ENCODE measurements around the gene TIFAB.
A peak's percentile ranks its signal among the peaks of the same experiment; 100 is the strongest.

Gene TIFAB

DNA sequence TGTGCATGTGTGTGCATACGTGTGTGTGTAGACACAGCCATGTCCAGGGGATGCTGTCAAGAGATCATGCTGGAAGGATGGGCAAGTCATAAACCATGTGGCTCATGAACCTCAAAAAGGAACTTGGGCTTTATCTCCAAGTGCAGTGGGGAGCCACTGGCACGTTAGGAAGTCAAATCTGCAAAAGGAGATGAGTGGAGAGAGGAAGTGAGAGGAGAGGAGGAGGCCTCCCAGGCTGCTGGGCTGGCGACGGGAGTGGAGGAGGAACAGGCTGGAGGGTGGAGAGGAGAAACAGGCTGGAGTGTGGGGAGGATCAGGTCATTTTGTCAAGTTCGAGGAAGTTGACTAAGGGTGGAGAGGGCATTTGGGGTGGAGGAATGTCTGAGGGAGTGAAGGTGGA is 29.2 kb upstream of the TIFAB start:
- DNase-seq: peak; percentile 40

- no peak for DNase-seq
These were observed 28.4 kb upstream of the TIFAB start for GRCh38 chr5:135480511-135480910.

DNA sequence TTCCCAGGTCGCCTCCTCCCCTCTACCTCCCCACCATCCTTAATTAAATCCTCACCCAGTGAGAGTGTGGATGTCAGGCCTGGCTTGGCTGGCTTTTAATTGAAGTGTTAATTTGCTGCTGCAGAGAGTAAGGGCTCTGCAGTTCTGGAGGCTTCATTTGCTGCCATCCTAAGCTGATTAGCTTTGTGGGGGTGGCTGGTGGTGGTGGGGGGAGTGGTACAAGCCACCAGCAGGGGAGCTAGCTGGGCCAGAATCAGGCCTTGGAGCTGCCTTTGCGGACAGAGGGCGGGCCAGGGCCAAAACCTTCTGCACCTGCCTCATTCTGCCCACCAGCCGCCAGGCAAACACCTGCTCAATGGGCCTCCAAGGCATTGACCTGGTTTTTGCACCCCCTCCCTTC is 26.8 kb upstream of the TIFAB start:
- DNase-seq: no peak

DNA sequence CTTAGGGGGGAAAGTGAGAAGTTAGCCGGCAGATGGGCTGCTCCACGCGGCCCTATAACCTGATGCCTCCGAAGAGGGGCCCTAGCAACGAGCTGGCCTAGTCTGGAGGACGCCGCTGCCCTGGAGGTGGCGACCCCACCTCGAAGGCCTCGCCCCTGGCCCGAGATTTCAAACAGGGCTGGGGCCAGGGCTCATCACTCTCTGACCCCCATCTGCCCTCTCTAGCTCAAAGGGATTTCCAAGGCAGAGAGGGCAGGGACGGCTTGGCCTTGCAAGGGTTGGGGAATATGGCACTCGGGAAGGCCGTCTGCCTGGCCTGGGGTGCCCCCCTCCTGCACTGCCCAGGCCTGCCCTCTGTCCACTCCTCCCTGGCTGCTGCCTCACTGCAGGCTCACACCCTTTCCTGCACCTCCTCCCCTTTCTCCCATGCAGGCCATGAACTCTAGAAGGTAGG is 25.5 kb upstream of the TIFAB start:
- DNase-seq: no peak

DNA sequence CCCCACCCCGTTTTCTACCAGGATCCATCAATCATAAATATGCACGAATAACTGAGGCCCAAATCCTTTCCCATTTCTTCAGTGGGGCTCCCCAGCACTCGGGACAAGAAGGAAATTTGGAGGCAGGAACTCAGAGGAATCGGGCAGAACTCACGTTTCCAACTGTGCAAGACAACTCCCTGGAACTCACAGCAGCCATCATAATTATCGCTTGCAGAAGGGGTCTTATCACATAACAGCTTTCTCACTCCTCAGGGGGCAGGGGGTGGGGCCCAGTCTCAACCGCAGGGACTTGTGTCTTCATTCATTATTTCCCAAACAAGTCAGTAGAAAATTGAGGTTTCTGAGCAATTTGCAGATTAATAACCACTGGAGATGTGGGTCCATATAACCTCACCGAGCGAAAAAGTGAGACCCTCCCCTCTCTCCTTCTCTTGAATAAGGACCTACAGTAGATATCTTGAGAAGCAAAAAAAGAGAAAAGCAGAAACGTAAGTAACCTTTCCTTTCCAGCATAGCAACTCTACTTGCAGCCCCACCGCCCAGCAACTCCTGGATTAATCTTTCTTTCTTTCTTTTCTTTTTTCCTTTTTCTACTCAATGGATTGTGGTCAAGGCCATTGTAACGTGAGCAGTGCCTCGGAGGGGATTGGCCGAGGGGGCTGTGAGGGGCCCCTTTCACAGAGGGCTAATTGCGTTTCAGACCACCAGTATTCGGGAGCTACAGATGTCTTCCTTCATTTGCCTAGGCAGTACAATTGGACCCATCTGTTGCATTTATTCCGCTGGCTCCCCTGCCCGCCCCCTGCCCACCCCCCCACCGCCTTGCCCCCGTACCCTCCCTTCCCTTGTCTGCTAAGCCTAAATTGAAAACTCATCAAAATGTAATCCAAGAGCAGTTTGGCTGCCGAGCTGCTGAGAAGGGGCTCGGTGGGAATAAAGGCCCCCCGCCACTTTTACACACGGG is 24.7 kb upstream of the TIFAB start:
- DNase-seq: no peak

GRCh38 chr5:135473956-135474670 is 22.0 kb upstream of the TIFAB start:
- no peak for DNase-seq

- DNase-seq: no peak
These were observed 20.0 kb upstream of the TIFAB start for GRCh38 chr5:135472141-135472540.

GRCh38 chr5:135471726-135472125 is 19.6 kb upstream of the TIFAB start:
- DNase-seq: no peak

DNA sequence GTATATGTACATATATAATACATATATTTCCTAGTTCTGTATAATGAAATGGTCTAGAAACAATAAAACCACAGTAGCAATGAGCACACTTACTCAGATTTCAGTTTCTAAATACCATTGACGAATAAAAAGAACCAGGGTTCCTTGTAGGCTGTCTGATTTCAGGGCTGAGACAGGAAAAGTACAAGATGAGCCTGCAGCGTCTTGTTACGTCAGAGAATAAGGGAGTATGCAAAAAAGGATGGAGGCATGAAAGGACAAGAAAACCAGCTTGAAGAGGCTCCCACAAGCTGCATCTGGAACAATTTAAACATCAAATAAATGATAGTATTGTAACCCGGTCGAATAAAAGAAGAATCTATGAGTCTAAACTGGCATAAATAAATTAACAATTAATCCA is 17.8 kb upstream of the TIFAB start:
- no peak for DNase-seq

DNA sequence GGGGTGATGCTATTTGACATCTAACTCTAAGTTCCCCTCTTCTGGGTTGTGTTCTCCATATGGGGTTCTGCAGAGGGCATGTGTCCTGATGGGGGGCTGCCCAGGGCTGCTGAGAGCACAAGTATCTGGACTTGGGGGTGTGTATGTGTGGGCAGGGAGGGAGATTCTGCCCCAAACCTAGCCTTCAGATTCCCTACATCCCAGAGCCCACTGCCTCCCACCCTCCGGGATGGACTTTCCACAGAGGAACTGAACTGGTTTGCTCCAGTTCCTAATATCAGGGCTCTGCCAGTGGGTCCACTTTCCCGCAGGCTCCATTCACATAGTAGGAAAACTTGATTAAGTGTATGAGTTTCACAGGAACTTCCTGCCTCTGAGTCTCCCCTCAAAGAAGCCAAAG is 16.4 kb upstream of the TIFAB start:
- DNase-seq: no peak

DNA sequence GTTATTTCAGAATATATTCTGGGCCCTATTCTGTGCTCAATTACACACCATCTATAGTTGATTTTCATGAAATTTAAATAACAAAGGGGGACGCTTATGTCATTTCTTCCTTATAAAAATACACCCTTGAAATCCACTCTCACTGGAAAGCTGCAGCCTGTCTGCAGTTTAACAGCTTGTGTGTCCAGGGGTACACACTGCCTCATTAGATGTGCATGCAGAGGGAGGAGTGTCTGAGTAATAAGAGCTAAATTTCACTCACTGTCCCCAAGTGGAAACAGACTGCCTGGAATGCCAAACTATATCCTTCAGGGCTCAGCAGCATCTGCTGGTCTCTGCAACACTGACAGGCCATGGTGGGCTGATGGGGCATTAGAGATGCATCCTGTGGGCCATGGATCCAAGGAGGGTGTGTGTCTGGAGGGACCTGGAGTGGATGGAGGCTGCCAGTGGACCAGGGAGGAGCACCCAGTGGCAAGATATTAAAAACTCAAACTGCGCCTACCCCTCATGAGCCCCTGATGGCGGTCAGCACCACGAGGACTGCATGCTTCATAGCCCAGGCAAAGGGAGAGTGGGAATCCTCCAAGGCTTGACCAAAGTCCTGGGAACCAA is 15.8 kb upstream of the TIFAB start:
- DNase-seq: no peak

- no peak for DNase-seq
These were observed 15.0 kb upstream of the TIFAB start for GRCh38 chr5:135467051-135467625.

GRCh38 chr5:135466178-135467050 is 14.3 kb upstream of the TIFAB start:
- DNase-seq: peak; percentile 13

GRCh38 chr5:135465391-135466122 is 13.4 kb upstream of the TIFAB start:
- DNase-seq: no peak

DNA sequence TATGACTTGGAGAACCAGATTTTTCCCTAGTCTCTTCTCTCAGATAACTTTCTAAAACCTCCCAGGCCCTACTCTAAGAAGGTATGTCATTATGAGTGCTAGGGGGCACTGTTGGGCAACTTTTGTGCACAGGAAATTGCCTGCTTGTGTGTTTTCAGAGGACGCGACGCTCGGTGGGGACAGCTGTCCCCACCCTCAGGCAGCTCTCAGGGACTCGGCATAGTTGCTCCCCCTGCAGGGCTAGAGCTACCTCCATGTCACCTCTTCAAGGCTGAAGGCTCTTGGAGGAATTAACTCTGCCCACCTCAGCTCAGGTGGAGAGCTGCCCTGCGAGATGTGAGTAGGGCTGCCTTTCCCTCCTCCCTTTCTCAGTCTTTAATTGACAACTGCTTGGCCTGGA is 10.2 kb upstream of the TIFAB start:
- DNase-seq: peak; percentile 42

DNA sequence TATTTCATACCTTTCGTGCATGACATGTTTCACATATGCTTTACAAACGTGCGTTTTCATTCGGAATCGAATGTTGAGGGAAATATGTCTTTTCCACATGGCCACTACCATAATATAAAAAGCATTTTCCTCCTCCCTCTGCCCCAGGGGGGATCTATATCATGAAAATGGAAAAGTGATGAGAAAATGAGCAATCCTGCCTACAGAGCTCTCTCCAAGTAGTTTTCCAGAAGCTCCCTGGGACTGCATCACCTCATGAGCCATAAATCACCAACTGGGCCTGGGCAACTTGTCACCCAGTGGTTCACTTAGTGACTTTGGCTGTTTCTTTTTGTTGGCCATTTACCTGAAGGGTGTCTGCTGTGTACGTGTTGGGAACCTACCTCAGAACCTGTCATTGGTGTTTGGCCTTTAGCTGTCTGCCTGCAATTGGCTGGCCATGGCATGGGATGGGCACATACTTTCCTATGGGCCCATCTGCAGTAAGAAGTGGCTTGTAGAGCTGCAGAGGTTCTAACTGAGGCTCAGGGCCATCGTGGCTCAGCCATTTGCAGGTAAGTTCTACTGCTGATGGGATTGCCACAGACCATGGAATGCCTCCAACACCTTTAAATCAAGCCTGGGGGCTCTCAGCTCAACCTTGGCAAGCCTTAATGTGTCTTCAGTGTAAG is 9.5 kb upstream of the TIFAB start:
- DNase-seq: no peak

DNA sequence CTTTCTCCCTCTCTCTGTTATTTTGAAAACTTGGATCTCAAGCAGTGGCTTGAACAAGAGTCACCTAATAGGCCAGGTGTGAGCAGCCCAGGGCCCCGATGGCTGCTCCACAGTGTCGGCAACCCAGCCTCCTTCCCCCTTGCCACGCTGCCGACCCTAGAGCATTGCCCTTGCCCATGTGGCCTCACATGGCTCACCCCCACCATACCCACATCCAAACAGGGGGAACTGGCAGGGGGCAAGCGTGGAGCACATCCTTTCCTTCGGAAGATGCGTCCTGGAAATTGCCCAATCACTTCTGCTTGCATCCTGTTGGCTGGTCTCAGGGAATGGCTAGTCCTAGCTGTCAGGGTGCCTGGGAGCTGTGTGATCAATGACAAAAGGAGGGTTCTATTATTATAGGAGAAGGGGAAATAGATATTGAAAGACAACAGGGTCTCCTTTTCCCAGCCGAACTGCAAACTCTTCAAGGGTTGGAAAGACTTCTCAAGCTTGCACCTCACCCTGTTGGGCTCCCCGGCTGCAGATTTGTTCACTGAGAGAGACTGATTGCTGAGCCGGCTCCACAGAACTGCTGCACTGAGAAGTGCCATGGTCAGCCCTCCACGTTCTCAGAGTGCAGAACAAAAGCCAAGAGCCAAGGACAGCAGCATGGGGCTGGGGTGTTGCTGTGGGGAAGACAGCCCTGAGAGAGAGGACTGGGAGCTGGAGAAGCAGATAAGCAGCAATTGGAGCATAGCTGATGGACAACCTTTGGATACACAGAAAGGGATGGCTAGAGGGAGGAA is 8.3 kb upstream of the TIFAB start:
- no peak for DNase-seq

DNA sequence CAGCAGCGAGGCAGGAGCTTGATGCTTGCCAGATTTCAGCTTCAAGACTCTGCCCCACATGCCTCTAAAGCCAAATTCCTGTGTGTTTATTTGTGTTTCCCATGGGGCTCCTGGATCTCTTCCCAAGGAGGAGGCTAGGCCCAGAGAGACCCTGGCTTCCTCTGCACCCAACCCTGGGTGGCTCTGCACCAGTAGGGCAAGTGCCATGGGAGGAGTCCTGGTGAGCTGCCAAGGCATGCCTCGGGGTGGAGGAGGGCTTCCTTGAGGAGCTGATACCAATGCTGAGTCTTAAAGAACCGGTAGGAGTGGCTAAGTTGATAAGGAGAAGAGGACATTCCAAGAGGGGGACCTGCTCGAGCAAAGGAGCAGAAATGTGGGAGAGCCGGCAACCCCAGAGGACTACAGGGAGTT is 6.8 kb upstream of the TIFAB start:
- no peak for DNase-seq

- no peak for DNase-seq
These were observed 6.2 kb upstream of the TIFAB start for GRCh38 chr5:135458356-135458755.

All from KG1 (cell line).